GM21576 (cell line): ENCODE measurements around the gene APBA1.

Source experiments
- ATAC-seq: cut with Tn5 transposase; IDR thresholded peaks from one replicate; pipeline ENCODE4 v1.9.1; 2021; ENCODE audit warnings: mild to moderate bottlenecking, moderate library complexity; ENCODE audit not compliant: unreplicated experiment

Gene APBA1

DNA sequence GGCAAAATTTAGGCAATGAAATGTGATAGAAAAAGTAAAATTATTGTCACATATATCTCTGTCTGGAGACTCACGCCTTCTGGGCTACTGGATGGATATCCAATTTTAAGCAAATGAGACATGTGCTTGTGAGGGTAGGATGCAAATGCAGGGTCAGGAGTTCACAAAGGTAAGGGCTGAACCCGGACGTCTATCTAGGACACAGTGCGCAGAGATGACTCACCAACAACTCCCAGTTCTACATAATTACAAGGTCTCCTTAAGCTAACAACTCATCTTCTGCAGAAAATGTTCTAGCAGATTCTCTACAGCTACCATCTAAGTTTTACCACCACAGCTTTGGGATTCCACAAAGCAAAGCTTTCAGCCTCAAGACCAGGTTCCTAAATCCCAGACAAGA is 186.7 kb downstream of the APBA1 start:
- ATAC-seq: no peak

- no peak for ATAC-seq
Observed at GRCh38 chr9:69483886-69484422, 188.2 kb downstream of the APBA1 start.

DNA sequence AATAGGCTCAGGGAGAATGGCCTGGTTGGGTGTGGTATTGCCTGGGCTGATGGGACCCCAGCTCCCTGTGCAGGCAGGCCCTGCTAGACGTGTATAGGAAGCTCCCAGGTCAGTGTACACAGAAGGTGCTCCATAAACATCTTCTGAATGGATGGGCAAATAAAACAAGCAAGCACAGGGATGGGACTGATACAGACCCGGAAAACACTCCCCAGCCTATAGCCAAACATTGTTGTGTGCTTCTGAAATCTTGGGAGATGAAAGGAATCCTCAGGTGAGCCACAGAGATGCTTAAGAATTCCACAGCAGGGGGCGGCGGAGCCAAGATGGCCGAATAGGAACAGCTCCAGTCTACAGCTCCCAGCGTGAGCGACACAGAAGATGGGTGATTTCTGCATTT is 195.4 kb downstream of the APBA1 start:
- ATAC-seq: no peak

DNA sequence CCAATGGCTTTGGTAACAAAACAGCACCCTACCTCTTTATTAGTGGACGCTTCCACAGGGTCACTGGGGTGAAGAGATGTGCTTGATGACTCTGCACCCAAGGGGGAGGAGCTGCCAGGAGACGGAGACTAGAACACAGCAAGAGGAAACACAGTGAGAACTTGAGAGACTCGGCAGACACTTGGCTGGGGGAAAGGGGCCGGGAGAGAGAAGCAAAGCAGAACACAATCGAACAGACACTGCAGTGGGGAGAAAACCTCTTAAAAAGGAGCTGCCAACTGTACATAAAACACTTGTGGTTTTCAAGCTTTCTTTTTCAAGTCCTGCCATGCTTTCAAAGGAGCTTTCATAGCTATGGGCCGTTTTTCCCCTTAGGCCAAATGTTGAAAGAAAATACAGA is 196.2 kb downstream of the APBA1 start:
- ATAC-seq: no peak

- ATAC-seq: no peak
Observed at GRCh38 chr9:69474821-69475220, 197.3 kb downstream of the APBA1 start.

GRCh38 chr9:69472101-69472620 is 200.0 kb downstream of the APBA1 start:
- no peak for ATAC-seq

DNA sequence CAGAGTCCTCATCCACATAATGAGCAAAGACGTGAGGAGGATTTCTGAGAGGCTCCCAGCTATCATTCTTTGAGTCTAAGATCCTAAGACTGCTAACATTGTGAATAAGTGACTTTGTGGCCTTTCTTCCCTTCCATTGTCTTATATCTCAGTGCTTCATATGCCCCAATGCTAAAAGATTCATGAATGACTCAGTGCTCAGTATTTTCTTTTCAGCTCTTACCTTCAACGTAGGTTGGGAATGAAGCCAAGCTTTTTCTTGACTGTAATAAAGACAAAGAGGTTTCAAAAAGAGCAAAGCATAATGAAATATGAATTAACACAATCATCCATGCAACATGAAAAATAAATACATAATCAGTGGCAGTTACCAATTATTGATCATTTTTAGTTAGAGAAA is 200.7 kb downstream of the APBA1 start:
- ATAC-seq: no peak

- no peak for ATAC-seq
Observed at GRCh38 chr9:69470186-69470977, 201.8 kb downstream of the APBA1 start.

- ATAC-seq: no peak
Observed at GRCh38 chr9:69469136-69469535, 203.0 kb downstream of the APBA1 start.

GRCh38 chr9:69468380-69468779 is 203.8 kb downstream of the APBA1 start:
- no peak for ATAC-seq

GRCh38 chr9:69466151-69466550 is 206.0 kb downstream of the APBA1 start:
- no peak for ATAC-seq

DNA sequence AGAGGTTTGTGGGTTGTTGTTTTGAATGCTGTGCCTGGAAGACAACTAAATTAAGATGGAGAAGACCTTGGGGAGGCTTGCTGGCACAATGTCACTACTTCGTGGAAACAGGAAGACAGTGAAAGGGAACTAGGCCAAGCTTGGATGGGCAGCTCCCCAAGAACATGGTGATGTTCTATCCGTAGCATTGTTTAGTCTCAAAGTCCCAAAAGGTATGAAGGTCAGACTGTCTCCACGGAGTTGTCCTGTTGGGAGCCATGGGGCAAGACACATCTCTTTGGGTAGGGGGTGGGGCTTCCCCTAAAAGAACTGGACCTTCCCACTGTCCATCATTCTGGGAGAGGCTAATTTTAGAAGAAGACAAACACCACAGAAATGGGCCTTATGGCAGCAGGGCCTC is 206.7 kb downstream of the APBA1 start:
- ATAC-seq: no peak

DNA sequence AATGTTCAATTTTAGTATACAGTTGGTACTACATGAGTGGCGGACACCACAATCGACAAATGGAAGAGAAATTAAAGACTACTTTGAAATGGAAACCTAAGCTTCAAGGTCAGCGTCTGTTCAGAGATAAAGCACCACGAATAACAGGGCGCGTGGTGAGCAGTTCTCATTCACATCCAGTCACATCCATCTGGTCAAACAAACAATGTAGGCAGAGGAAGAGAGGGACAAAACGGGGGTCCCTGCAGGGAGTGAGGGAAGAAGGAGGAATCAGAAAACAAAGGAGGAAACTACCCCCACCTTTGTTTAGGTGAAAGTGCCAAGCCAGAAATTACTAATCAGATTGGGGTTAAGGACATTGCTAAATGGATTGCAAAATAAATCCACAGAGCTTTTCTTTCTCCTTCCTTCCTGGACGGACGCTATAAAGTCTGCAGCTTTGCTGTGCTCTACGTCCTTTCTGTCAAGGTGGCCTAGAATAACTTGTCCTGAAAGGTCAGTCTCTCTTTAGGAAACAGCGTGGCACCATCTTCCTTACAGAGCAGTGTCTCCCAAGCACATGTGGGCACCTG is 208.6 kb downstream of the APBA1 start:
- no peak for ATAC-seq

DNA sequence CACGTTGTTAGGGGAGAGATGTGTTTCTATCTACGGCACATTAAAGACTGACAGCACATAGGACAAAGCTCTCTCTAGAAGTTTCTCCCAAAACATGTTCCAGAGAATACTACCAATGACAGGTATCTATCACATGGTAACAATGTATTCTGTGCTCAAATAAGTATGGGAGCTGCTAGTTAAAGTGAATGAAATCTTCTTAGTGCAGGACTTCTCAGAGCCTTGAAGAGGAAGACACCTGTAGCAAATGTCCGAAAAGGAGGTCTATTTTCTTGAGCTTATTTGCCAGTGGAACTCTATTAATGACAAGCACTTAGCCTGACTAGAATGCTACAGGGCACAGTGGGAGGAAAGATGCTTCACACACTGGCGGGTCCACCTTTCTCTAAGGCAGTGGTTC is 209.8 kb downstream of the APBA1 start:
- ATAC-seq: no peak

- ATAC-seq: no peak
Observed at GRCh38 chr9:69461103-69461887, 210.9 kb downstream of the APBA1 start.

- no peak for ATAC-seq
Observed at GRCh38 chr9:69460012-69460411, 212.2 kb downstream of the APBA1 start.

GRCh38 chr9:69458176-69458575 is 214.0 kb downstream of the APBA1 start:
- no peak for ATAC-seq

DNA sequence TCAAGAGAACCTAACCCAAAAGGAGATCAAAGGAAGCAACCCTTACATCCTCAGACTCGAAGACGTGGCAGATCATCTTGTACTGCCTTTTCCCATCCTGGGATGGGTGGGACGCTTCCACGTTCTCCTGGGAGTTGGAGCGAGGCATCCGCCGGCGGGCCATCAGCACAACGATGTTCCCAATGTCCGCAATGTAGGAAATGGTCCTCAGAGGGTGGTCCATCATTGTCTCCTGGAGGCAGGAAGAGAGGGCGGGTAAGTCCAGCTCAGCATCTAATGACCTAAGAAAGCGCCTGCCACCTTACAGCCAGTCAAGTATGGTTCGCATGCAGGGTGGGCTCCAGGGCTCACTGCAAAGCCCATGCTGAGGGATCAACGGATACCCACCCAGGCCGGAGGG is 216.0 kb downstream of the APBA1 start:
- ATAC-seq: no peak

DNA sequence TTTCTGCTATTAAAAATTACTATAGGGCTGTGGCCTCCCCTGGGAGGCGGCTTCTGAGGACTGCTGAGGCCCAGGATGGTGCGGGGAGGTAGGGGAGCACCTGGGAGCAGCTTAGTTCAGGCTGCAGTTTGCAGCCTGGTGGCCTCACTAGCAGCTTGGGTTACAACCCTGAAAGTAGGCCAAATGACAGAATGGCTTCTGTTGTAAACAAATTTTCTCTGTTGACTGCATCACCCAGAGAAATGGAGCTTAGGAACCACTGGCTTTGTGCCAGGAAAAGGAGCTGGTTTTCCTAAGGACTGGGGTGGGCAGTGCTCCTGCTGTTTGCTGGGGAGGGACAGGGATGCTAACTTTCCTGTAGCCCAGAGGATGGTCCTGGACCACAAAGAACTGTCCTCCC is 216.9 kb downstream of the APBA1 start:
- no peak for ATAC-seq

DNA sequence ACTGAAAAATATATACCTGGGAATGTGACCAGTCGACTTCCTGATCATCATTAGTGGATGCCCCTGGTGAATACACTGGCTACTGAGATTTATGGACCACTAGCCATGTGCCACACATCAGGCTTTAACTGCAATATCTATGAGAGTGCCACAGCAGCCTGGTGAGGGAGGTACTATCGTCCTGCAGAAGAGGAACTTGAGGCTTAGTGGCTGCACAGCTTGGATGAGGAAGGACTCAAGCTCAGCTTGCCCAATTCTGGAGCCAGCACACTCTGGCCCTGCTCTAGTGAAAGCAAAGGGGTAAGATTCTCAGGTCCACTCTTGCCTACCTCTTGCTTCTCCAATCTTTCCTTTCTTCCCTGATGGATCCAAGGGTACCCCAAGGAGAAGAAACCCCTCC is 217.8 kb downstream of the APBA1 start:
- no peak for ATAC-seq

DNA sequence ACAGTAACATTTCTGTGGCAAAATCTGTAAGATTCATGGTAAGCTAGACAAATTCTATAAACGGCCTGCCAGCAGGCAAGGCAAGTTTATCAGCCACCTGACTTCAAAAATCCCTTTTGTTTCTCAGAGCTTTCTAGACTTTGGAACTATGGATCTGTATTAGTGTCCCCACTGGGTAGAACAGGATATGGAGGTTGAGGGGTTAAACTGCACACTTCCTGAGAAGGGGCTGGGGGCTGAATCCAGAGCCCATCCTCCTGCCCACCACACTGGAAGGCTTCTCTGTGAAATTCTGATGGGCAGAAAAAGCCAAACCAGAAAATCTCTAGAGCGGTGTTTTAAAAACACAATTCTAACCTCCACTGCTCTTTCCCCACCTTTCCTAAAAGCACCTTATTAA is 218.4 kb downstream of the APBA1 start:
- ATAC-seq: no peak
